HG02943 (cell line): ENCODE data around the gene UPF1.
A peak's percentile ranks its signal among the peaks of the same experiment; 100 is the strongest.

ENCODE experiments used
- ATAC-seq: cut with Tn5 transposase; IDR thresholded peaks from one replicate; pipeline ENCODE4 v1.9.1; 2021; ENCODE audit warnings: mild to moderate bottlenecking, low read depth, moderate library complexity; ENCODE audit not compliant: unreplicated experiment

UPF1 gene

GRCh38 chr19:18831524-18832305 lies at the start of gene UPF1:
Gene UPF1, plus strand, starts transcription at chr19:18831959. Its CDS starts 251 bp downstream, at chr19:18832210.
- ATAC-seq = peak; percentile 71

- no peak for ATAC-seq
These were observed 49.1 kb upstream of the UPF1 start for GRCh38 chr19:18782559-18783225.

GRCh38 chr19:18783958-18784785 lies 47.6 kb upstream of the UPF1 start:
- no peak for ATAC-seq

- no peak for ATAC-seq
These were observed 47.0 kb upstream of the UPF1 start for GRCh38 chr19:18784786-18785120.

- no peak for ATAC-seq
These were observed 46.3 kb upstream of the UPF1 start for GRCh38 chr19:18785179-18786124.

- no peak for ATAC-seq
These were observed 43.0 kb upstream of the UPF1 start for GRCh38 chr19:18788529-18789421.

- no peak for ATAC-seq
These were observed 42.3 kb upstream of the UPF1 start for GRCh38 chr19:18789422-18789869.

GRCh38 chr19:18789883-18790565 lies 41.7 kb upstream of the UPF1 start:
- no peak for ATAC-seq

- no peak for ATAC-seq
These were observed 41.0 kb upstream of the UPF1 start, which contains the start of gene COMP for GRCh38 chr19:18790566-18791314. Gene COMP, minus strand, starts transcription at chr19:18791305. Its CDS starts 36 bp downstream, at chr19:18791269.

GRCh38 chr19:18791315-18791678 lies 40.5 kb upstream of the UPF1 start:
- no peak for ATAC-seq

GRCh38 chr19:18792661-18793060 lies 39.1 kb upstream of the UPF1 start:
- ATAC-seq = no peak

GRCh38 chr19:18793144-18794028 lies 38.4 kb upstream of the UPF1 start:
- no peak for ATAC-seq

GRCh38 chr19:18794029-18794313 lies 37.8 kb upstream of the UPF1 start:
- ATAC-seq = no peak

GRCh38 chr19:18794692-18795091 lies 37.1 kb upstream of the UPF1 start:
- ATAC-seq = no peak

GRCh38 chr19:18795540-18795939 lies 36.2 kb upstream of the UPF1 start:
- ATAC-seq = no peak

- no peak for ATAC-seq
These were observed 35.5 kb upstream of the UPF1 start for GRCh38 chr19:18796239-18796638.
